H9 (cell line): ENCODE data around the gene PRKCA. TPM values are rescaled to one million over a fixed set of nuclear protein-coding genes. Genes with fewer than 3 reads are reported as not detected.

ENCODE experiments used
- DNase-seq: peaks from one replicate; pipeline ENCODE4 v3.0.0-alpha.2; 2017
- H2AFZ ChIP-seq: one replicate; pipeline ENCODE4 v1.6.1; 2013; ENCODE audit warnings: mild to moderate bottlenecking, low read length, control low read depth, moderate library complexity
- H2AK5ac ChIP-seq: 2 replicates; pipeline ENCODE4 v1.6.1; 2013; ENCODE audit warnings: low read length, control low read depth, mixed read lengths; ENCODE audit not compliant: insufficient read length
- H2BK120ac ChIP-seq: one replicate; pipeline ENCODE4 v1.6.1; 2013; ENCODE audit warnings: low read depth, mild to moderate bottlenecking, low read length, control low read depth, inconsistent platforms; ENCODE audit not compliant: poor library complexity, severe bottlenecking
- H2BK12ac ChIP-seq: 2 replicates; pipeline ENCODE4 v1.6.1; 2013; ENCODE audit warnings: low read length, control low read depth, mixed read lengths, low read depth; ENCODE audit not compliant: insufficient read length
- H2BK15ac ChIP-seq: 2 replicates; pipeline ENCODE4 v1.6.1; 2013; ENCODE audit warnings: low read depth, low read length, control low read depth
- H2BK20ac ChIP-seq: one replicate; pipeline ENCODE4 v1.6.1; 2013; ENCODE audit warnings: low read depth, mild to moderate bottlenecking, low read length, control low read depth, inconsistent platforms; ENCODE audit not compliant: poor library complexity, severe bottlenecking
- H2BK5ac ChIP-seq: 2 replicates; pipeline ENCODE4 v1.6.1; 2013; ENCODE audit warnings: low read length, control low read depth, mixed read lengths; ENCODE audit not compliant: insufficient read length
- H3K14ac ChIP-seq: 2 replicates; pipeline ENCODE4 v1.6.1; 2013; ENCODE audit warnings: low read length, control low read depth; ENCODE audit not compliant: insufficient read depth
- H3K18ac ChIP-seq: 2 replicates; pipeline ENCODE4 v1.6.1; 2013; ENCODE audit warnings: low read depth, mild to moderate bottlenecking, mixed read lengths, low read length, control low read depth; ENCODE audit not compliant: insufficient read length
- H3K23ac ChIP-seq: 2 replicates; pipeline ENCODE4 v1.6.1; 2013; ENCODE audit warnings: low read length, control low read depth, mixed read lengths, low read depth; ENCODE audit not compliant: insufficient read length
- H3K23me2 ChIP-seq: 2 replicates; pipeline ENCODE4 v1.6.1; 2013; ENCODE audit warnings: low read depth, mild to moderate bottlenecking, mixed read lengths, low read length, control low read depth; ENCODE audit not compliant: insufficient read length, poor library complexity, severe bottlenecking
- H3K27ac ChIP-seq: 2 replicates; pipeline ENCODE4 v1.5.1; 2013; ENCODE audit warnings: low read length, control low read depth, mixed read lengths, low read depth; ENCODE audit not compliant: insufficient read length
- H3K27me3 ChIP-seq: 2 replicates; pipeline ENCODE4 v1.6.1; 2013; ENCODE audit warnings: low read length, control low read depth, inconsistent platforms; ENCODE audit not compliant: insufficient read depth
- H3K4ac ChIP-seq: 2 replicates; pipeline ENCODE4 v1.6.1; 2013; ENCODE audit warnings: low read depth, mild to moderate bottlenecking, control low read depth, inconsistent platforms, low read length, moderate library complexity
- H3K4me1 ChIP-seq: 2 replicates; pipeline ENCODE4 v1.6.1; 2013; ENCODE audit warnings: low read length, control low read depth, inconsistent platforms; ENCODE audit not compliant: insufficient read depth
- H3K4me2 ChIP-seq: 2 replicates; pipeline ENCODE4 v1.6.1; 2013; ENCODE audit warnings: low read length, control low read depth, mixed read lengths; ENCODE audit not compliant: insufficient read length, insufficient read depth
- H3K56ac ChIP-seq: 2 replicates; pipeline ENCODE4 v1.6.1; 2013; ENCODE audit warnings: low read depth, mild to moderate bottlenecking, mixed read lengths, low read length, control low read depth; ENCODE audit not compliant: insufficient read length
- H3K79me1 ChIP-seq: 2 replicates; pipeline ENCODE4 v1.6.1; 2013; ENCODE audit warnings: low read depth, mild to moderate bottlenecking, moderate library complexity, low read length, control low read depth, inconsistent platforms; ENCODE audit not compliant: insufficient read depth, poor library complexity, severe bottlenecking
- H3K79me2 ChIP-seq: 2 replicates; pipeline ENCODE4 v1.6.1; 2013; ENCODE audit warnings: low read length, control low read depth, inconsistent platforms; ENCODE audit not compliant: insufficient read depth
- H3K9ac ChIP-seq: 2 replicates; pipeline ENCODE4 v1.6.1; 2013; ENCODE audit warnings: low read length, control low read depth, mixed read lengths; ENCODE audit not compliant: insufficient read length; ENCODE audit errors: extremely low read depth
- H3K9me3 ChIP-seq: one replicate; pipeline ENCODE4 v1.6.1; 2013; ENCODE audit warnings: low read depth, low read length, inconsistent platforms; ENCODE audit not compliant: control insufficient read depth
- H3T11ph ChIP-seq: one replicate; pipeline ENCODE4 v1.6.1; 2013; ENCODE audit warnings: mild to moderate bottlenecking, low read length, control low read depth, inconsistent platforms
- H4K20me1 ChIP-seq: one replicate; pipeline ENCODE4 v1.6.1; 2013; ENCODE audit not compliant: control insufficient read depth, insufficient read length, insufficient read depth
- H4K5ac ChIP-seq: 2 replicates; pipeline ENCODE4 v1.6.1; 2013; ENCODE audit warnings: low read depth, mild to moderate bottlenecking, mixed read lengths, low read length, control low read depth; ENCODE audit not compliant: insufficient read length
- H4K8ac ChIP-seq: replicated peaks from 2 replicates; pipeline ENCODE4 v1.6.1; 2013; ENCODE audit warnings: low read length, control low read depth, mixed read lengths, low read depth; ENCODE audit not compliant: insufficient read length
- H4K91ac ChIP-seq: 2 replicates; pipeline ENCODE4 v1.6.1; 2013; ENCODE audit warnings: low read depth, mild to moderate bottlenecking, moderate library complexity, mixed read lengths, low read length, control low read depth; ENCODE audit not compliant: insufficient read length
- H3K27ac Mint-ChIP-seq, 3 experiments: 2 replicates in 2 of 3; 3 replicates in 1 of 3; pipeline ENCODE4 v1.8.0; 2020 to 2021; ENCODE audit warnings: mixed read lengths in 3 of 3, mild to moderate bottlenecking in 1 of 3, moderate library complexity in 1 of 3
- H3K27me3 Mint-ChIP-seq: 2 replicates; pipeline ENCODE4 v1.8.0; 2021; ENCODE audit warnings: low read depth, mild to moderate bottlenecking, moderate library complexity, mixed read lengths
- H3K36me3 Mint-ChIP-seq, 3 experiments: 2 replicates in 2 of 3; 3 replicates in 1 of 3; pipeline ENCODE4 v1.8.0; 2020 to 2021; ENCODE audit warnings: low read depth in 3 of 3, mixed read lengths in 3 of 3; ENCODE audit not compliant: insufficient read depth in 1 of 3
- H3K4me1 Mint-ChIP-seq, 2 experiments: 2 replicates each; pipeline ENCODE4 v1.8.0; 2020; ENCODE audit warnings: mixed read lengths in 2 of 2
- H3K4me3 Mint-ChIP-seq, 2 experiments: 2 replicates in 1 of 2; 3 replicates in 1 of 2; pipeline ENCODE4 v1.8.0; 2020 to 2021; ENCODE audit warnings: mild to moderate bottlenecking in 2 of 2, mixed read lengths in 2 of 2, moderate library complexity in 1 of 2
- H3K9me3 Mint-ChIP-seq, 2 experiments: 2 replicates in 1 of 2; 3 replicates in 1 of 2; pipeline ENCODE4 v1.8.0; 2020; ENCODE audit warnings: mild to moderate bottlenecking in 2 of 2, mixed read lengths in 2 of 2, moderate library complexity in 1 of 2
- CTCF ChIP-seq: fragments of 200-600 bp; sonication (generic); conservative IDR thresholded peaks from 3 replicates; pipeline ENCODE4 v1.8.0; 2021; ENCODE audit warnings: antibody characterized with exemption, mild to moderate bottlenecking
- WGBS: extraction: QIAGEN DNeasy Blood & Tissue Kit; methylation state at CpG from one replicate; pipeline ENCODE4 v1.1.7; 2013; ENCODE audit warnings: missing lambda C conversion rate, low lambda C conversion rate, mixed read lengths; ENCODE audit not compliant: insufficient read length; ENCODE audit errors: extremely low coverage; 5-methylcytosine and 5-hydroxymethylcytosine counted together
- total RNA-seq: library from RNA; stranded (reverse); gene quantifications from 2 replicates; pipeline ENCODE4 v1.2.1, GENCODE V29; 2021

PRKCA gene
- total RNA-seq, 1 experiment from 2014 or later, result 10.5 TPM

DNA sequence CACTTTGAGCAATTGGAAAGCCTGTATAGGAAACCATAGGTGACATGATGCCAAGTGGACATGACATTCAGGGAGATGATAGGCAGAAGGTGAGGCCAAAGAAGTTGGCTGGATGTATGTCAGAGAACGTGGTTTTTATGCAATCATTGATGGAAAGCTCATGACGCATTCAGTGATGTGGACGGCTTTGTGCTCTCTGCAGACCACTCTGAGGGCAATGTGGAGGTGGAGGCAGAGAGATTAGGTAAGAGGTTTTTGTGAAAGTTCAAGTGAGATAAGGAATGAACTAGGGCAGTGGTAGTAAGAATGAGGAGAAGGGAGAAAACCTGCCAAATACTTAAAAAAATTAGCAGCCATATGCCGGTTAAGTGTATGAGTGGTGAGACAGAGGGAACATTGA, 99.0 kb downstream of the PRKCA start:
- Mint-ChIP-seq H3K27ac (no peak overlapping the region), H3K27me3 (no peaks in the 10 kb centered on the region), H3K36me3 (peaks cover 0 to 2% (median 0%) of the 10 kb centered on the region in 3 experiments; a peak in 1 of 7 replicates), H3K9me3 (no peaks in the 10 kb centered on the region; a peak in 2 of 5 replicates), H3K4me3 (no peak overlapping the region), H3K4me1 (peaks cover 18 to 22% of the 10 kb centered on the region in 2 experiments)
- no peak overlapping the region for H4K5ac ChIP-seq
- H2BK15ac ChIP-seq, result no peak overlapping the region
- H3K79me2 ChIP-seq, result no peaks in the 10 kb centered on the region
- no peak overlapping the region for H3K27ac ChIP-seq
- no peaks in the 10 kb centered on the region for H3K4me1 ChIP-seq
- no peak overlapping the region for H2BK5ac ChIP-seq
- no peak overlapping the region for H3T11ph ChIP-seq
- H3K27me3 ChIP-seq, result no peaks in the 10 kb centered on the region
- no peak overlapping the region for H3K18ac ChIP-seq
- no peak overlapping the region for H2AK5ac ChIP-seq
- no peak overlapping the region for H3K4me2 ChIP-seq
- no peaks in the 10 kb centered on the region for H3K79me1 ChIP-seq
- H4K91ac ChIP-seq, result no peak overlapping the region
- no peak overlapping the region for H2BK12ac ChIP-seq
- WGBS, result no CpG with 5 or more reads among the region's 4 CpGs
- H2AFZ ChIP-seq, result no peak overlapping the region
- H4K20me1 ChIP-seq, result no peaks in the 10 kb centered on the region
- H2BK120ac ChIP-seq, result no peak overlapping the region
- TF ChIP-seq CTCF, result no peak
- H3K9me3 ChIP-seq, result no peaks in the 10 kb centered on the region
- H2BK20ac ChIP-seq, result no peak overlapping the region
- DNase-seq, result no peak
- H3K4ac ChIP-seq, result no peak overlapping the region
- H3K23ac ChIP-seq, result no peak overlapping the region
- no peak overlapping the region for H3K14ac ChIP-seq
- H4K8ac ChIP-seq, result no peak overlapping the region
- no peaks in the 10 kb centered on the region for H3K23me2 ChIP-seq
- no peak overlapping the region for H3K56ac ChIP-seq
- no peak overlapping the region for H3K9ac ChIP-seq
